Measurements from ENCODE around the gene HAUS8.
"Not testable (repeated sequence)": the region's sequence is repeated elsewhere in the genome, so short reads cannot be mapped to it uniquely, and the experiment has no call there.

HAUS8 gene, protein sequence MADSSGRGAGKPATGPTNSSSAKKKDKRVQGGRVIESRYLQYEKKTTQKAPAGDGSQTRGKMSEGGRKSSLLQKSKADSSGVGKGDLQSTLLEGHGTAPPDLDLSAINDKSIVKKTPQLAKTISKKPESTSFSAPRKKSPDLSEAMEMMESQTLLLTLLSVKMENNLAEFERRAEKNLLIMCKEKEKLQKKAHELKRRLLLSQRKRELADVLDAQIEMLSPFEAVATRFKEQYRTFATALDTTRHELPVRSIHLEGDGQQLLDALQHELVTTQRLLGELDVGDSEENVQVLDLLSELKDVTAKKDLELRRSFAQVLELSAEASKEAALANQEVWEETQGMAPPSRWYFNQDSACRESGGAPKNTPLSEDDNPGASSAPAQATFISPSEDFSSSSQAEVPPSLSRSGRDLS

DNA sequence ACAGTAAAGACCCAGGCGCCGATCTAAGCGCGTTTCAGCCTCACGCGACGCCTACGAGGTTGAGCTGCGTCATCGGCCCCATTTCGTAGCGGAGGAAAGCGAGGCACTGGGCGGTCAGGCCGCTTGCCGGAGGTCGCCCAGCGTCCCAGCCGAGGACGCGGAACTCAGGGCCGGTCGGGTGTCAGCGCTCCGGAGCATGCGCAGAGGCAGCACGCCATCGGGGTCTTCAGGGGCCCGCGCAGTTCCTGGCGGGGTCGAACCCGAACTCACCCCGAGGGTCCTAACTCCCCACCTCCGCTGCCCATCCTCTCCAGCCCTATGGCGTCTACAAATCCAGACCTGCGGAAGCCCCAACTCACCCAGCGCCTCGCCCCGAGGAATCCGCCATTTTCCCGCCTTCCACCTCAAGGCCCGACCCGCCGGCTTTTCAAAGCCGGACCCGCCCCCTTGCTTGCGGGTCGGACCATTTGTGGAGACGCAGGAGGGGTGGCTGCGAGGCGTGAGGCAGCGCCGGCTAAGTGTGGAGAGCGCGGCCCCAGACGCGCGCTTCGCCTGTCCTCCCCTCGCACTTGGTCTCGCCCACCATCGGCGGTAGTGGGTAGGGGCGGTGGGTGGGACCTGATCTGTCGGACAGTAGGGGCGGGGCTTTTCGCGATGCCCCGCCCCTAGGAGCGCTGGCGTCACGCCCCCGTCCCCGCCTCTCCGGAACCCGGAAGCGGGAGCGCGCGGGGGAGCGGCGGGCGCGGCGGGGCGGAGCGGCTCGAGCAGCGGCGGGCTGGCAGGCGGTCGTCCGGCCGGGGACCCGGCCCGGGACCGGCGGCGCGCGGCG is at the start of gene HAUS8, which contains the start of gene MYO9B:
TSS of gene HAUS8 (minus strand) at position 418 of the 829 bp plus-strand sequence. CDS start at position 388, 30 bp downstream.
TSS of gene MYO9B (plus strand) at position 743 of the 829 bp plus-strand sequence. CDS start 25,941 bp downstream, outside the sequence.
- DNase-seq (ENCODE audit: low spot score) = peak; percentile 100

DNA sequence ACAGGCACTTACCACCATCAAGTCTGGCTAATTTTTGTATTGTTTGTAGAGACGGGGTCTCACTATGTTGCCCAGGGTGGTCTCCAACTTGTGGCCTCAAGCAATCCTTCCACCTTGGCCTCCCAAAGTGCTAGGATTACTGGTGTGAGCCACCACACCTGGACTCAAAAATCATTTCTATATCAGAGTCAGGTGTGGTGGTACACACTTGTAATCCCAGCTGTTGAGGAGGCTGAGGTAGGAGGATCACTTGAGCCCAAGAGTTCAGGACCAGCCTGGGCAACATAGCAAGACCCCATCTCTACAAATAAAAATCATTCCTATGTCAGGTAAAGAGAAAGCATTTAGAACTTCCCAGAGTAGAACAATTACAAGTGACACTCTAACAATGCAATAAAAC is 48.8 kb upstream of the HAUS8 start:
- no peak for DNase-seq (ENCODE audit: low spot score)

DNA sequence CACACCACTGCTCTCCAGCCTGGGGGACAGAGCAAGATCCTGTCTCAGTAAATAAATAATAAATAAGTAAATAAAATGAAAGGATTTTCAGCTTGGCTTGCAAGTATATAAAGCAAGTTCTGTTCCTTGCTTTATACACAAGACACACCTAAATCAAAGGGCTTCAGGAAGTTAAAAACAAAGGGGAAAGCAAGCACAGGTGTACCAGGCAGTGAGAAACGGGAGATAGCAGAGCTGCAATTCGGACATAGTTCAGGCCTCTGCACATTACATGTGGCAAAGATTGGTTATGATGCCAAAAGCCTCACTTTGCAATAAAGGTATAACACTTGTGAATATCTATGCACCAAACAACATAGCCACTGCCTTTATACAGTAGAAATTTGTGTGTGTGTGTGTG is 47.8 kb upstream of the HAUS8 start:
- no peak for DNase-seq (ENCODE audit: low spot score)

DNA sequence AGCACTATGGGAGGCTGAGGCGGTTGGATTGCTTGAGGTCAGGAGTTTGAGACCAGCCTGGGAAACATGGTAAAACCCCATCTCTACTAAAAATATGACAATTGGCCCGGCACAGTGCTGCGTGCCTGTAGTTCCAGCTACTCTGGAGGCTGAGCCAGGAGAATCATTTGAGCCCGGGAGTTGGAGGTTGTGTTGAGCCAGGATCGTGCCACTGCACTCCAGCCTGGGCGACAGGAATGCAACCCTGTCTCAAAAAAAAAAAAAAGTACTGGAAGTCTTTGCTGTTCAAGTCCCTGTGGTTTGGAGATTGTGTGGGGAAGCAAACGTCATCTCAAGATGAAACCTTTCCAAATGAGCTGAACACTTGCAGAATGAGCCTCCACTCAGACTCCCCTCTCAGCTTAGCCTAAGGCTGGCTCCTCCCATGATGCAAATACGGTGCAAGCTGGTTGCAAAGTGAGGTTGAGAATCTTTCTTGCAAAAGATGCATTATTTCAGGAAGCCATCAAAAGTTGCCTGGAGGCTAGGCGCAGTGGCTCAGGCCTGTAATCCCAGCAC is 46.6 kb upstream of the HAUS8 start:
- no peak for DNase-seq (ENCODE audit: low spot score)

DNA sequence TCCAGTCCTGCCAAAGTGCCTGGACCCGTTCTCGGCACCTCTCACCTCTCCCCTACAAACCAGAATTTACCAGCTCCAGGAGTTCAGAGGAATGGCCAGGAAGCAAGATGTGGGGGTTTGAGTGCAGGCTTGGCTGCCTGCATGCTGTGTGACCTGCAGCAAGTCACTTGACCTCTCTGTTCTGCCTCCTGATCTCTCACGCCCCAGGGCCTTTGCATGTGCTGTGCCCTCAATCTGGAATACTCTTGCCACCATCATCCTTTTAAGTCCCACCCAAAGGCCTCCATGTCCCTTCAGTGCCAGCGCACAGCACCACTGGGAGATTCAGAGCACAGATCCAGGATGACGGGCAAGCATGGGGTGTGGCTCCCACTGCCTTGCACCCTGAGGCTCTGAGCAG is 43.7 kb upstream of the HAUS8 start:
- no peak for DNase-seq (ENCODE audit: low spot score)

DNA sequence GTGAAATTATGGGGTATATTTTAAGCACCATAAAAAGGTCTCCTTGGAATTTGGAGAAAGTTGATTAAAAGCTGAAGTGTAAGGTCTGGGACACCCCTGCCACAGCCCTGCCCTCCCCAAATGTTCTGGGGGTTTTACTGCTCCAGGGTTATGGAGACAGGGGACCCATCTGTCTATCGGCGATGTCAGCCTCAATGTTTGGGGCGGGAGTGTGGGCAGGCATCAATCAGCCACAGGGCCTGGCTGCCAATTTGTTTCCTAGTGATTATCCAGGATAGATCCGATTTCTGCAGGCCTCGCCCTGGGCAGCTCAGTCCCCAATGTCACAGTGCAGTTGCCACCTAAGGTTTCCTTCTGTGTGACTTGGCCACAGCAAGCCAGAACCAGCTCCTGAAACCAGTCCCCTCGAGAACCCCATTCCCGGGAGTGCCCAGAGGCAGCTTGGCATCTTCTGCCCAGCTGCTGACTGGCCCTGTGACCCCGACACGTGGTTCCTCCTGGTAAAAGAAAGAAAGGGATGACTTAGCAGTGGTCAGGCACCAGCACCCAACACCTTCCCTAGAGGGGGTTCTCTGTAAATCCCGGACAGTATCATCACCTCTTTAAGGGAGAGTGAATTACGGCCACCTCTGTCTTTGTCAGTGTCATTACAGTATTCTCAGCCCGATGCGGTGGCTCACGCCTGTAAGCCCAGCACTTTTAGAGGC is 41.9 kb upstream of the HAUS8 start:
- no peak for DNase-seq (ENCODE audit: low spot score)

DNA sequence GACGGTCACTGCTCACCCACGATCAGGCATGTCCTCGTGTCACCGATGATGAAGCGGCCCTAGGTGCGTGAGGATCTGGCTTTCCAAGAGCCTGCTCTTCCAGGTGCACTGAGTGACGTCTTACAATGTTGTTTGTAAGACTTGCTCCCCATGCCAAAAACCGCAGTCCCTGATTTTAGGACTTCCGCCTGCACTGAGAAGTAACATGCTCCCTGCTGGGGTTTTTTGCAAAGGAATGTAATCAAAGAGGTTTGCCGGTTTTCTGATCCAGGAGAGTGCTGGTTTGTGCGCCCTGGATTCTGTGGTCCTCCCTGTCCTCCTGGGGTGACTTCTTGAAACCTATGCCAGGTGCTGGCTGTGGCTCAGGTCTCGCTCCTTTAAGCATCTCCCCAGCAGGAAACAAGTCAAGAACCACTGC is 39.2 kb upstream of the HAUS8 start:
- no peak for DNase-seq (ENCODE audit: low spot score)

DNA sequence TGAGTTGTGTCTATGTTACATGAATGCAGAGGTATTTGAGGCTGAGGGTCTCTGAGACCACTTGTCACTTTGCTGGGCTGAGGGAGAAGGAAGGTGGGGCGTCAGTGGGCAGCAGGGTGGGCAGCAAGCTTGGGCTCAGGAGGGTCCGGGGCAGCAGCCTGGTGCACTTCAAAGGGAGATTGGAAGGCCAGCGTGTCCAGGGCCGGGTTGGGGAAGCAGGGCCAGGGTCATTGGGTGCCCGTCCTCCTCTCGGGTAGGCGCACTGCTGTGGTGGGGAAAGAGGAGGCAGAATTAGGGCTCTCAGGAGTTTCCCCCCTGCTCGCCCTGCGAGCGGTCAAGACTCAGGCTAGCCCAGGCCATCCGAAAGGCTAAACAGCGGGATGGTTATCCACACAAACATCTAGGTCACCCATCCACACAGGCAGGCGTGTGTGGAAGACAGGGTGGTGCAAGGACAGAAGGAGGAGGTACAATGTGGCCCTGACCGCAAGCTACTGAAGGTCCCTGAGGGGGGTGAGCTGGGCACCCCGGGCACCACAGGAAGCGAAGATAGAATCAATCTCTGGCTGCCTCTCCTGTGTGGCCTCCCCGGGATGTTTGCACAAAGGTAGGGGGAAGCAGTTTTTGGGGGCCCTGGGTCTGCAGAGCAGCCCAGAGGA is 38.0 kb upstream of the HAUS8 start:
- DNase-seq (ENCODE audit: low spot score) = no peak

DNA sequence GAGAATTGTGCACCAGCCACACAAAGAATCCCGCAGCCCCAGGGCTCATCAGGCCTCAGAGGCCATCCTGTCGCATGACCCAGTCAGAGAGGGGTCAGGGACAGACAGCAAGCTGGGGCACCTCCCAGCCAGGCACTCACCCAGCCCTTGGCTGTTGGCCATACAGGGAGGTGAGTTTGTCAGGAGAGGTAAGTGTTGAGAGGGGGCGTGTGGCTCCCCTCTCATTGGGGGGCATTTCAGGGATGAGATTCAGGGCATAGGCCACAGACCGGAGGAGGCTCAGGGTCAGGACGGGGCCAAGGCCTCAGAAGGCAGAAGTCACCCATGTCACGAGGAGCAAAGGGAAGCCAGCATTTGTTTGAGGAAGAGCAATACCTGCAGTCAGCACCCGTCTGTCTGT is 37.4 kb upstream of the HAUS8 start:
- DNase-seq (ENCODE audit: low spot score) = no peak

DNA sequence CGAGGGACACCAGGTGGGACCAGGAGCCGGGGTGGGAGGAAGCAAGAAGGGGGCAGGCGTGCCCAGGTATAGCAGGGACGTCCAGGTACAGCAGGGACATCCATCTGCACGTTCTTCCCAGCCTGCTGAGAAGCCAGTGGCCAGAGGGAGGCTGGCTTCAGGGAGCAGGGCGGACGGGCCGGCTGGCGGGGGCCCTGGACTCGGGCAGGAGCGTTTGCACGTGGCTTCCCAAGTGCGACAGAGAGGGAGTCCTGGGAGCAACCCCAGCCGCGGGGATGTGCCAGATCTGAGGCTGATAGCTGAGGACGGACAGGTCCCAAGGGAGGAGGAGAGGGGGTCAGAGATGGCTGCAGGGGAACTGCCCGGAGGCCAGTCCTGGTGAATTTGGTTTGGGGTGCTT is 37.0 kb upstream of the HAUS8 start:
- DNase-seq (ENCODE audit: low spot score) = no peak

DNA sequence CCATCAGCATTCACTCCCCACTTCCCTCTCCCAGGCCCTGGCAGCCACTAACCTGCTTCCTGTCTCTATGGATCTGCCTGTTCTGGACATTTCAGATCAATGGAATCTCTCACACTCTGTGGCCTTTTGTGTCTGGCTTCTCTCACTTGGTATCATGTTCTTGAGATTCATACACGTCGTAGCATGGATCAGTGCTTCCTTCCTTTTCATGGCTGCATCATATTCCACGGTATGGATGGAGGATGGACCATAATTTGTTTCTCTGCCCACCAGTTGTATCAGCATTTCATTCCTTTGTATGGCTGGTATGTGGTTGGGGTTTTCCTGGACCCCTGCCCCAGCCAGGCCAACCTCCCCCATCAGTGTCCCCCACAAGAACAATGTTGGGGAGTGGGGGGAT is 36.5 kb upstream of the HAUS8 start:
- no peak for DNase-seq (ENCODE audit: low spot score)

DNA sequence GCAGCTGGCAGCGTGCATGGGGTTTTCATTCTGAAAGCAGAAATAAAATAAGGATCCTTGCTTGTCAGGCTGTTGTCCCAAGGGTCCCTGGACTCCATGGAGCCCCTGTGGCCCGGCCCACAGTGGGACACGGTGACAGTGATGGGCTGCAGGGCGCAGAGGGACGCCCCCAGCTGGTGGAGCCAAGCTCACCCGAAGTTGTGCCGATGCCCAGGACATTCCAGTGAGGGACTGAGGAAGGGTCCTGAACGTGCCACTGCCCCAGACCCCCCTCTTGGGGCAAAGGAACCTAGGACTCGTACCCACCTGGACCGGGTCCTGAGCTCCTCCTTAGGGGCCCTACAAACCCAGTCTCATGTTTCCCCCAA is 35.3 kb upstream of the HAUS8 start:
- DNase-seq (ENCODE audit: low spot score) = no peak

DNA sequence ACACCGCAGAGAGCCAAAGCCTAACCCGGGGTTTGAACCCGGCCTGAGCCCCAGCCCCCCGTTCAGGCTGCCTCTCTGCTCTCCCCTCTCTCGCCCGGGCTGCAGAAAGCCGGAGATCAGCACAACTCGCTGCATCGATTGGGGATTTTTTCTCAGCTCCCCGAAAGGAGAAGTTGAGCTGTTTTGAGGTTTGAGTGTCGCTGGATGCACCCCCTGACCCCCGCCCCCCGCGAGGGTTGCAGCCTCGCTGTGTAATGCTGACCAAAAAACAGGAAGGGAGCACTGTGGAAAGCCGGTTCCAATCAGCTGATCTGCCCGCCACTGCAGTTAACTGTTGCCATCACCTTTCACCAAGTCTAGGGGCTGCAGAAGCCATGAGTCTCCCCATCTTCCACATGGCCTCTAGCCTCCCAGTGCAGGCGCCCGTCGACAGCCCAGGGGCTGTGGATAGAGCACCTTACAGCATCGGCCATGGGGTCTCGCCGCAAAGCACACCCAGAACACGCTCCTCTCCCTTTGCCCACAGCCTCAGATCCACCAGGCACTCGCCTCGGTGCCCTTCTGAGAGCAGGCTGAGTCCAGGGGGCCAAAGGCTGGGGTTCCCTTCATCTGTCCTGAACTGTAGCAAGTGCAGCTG is 34.8 kb upstream of the HAUS8 start:
- no peak for DNase-seq (ENCODE audit: low spot score)

DNA sequence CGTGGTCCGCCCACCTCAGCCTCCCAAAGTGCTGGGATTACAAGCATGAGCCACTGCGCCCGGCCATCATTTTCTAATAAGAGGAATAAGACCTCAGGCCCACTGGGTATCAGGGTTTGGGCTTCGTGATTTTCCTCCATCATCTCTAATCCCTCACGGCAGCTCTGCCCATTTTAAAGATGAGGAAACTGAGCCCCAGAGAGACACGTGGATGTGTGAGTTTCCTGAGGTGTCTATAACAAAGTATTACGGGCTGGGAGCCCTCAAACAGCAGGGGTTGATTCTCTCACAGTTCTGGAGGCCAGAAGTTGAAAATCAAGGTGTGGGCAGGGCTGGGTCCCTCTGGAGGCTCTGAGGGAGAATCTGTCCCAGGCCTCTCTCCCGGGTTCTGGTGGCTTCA is 34.0 kb upstream of the HAUS8 start:
- DNase-seq (ENCODE audit: low spot score) = no peak

DNA sequence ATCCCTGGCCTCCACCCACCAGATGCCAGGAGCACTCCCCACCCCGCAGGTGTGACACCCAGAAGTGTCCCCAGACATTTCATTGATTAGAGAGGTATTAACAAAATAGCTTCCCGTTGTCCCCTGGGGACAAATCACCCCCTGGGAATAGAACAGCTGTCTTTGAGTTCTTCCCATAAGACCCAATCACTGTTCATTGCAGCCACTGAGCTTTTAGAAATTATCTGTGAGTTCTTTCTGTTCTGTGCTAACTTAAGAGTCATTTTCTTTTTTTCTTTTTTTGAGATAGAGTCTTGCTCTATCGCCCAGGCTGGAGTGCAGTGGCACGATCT is 33.2 kb upstream of the HAUS8 start:
- DNase-seq (ENCODE audit: low spot score) = no peak

DNA sequence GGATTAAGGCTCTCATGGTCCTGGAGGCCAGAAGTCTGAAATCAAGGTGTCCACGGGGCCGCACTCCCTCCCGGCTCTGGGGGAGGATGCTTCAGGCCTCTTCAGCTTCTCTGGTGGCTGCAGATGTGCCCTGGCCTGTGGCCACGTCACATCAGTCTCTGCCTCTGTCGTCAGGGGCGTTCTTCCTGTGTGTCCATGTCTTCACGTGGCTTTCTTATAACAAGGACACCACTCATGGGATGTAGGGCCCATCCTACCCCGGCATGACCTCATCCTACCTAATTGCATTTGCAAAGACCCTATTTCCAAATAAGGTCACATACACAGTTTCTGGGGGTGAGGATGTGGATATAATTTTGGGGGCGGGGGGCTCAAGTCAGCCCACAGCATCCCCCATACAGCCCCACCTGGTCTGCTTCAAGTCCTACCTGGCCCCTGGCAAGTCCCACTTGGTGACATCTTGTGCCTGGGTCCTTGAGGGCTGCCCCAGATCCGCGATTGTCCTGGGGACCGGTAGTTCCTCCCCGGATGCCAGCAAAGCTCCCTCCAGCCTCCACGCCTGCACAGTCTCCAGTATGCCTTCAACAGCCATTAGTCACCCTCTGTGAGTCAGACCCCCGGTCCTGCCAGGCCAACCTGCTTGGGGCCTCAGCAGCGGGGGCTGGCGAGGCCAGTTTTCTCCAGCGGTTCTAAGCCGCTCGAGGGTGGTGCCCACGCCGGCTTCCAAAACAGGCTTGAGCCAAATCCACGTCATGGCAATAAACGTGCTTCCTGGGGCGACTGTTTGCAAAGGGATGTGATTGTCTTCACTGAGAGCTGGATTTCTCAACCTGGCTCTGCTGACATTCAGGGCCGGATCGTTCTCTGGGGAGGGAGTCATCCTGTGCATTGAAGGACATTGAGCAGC is 32.5 kb upstream of the HAUS8 start:
- peak; percentile 76 for DNase-seq (ENCODE audit: low spot score)

DNA sequence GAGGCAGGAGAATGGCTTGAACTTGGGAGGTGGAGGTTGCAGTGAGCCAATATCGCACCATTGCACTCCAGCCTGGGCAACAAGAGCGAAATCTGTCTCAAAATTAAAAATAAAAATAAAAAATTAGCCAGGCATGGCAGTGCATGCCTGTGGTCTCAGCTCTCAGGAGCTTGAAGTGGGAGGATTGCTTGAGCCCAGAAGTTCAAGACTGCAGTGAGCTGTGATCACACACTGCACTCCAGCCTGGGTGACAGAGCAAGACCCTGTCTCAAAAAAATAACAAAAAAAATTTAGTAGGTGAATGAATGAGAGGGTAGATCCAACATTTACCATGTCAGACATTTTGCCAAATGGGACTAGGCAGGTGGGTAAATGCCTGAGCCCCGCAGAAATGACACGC is 31.7 kb upstream of the HAUS8 start:
- not testable (repeated sequence) for DNase-seq (ENCODE audit: low spot score)

DNA sequence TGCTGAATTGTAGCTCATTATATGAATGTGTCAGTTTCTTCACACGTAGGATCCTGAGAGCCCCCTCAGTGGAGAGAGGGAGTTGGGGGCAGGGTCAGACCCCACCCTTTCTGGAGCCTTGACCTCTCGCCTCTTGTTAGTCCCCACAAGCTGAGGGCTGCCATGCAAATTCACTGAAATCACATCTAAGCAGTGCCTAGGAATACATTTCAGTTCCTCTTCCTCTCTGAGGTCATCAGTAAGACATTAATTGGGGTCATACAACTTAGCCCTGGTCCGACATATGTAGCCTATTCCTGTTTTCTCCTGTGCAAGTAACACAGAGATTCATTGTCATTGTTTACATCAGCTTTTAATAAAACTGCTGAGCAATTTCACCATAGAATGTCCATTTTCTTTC is 30.3 kb upstream of the HAUS8 start:
- no peak for DNase-seq (ENCODE audit: low spot score)

DNA sequence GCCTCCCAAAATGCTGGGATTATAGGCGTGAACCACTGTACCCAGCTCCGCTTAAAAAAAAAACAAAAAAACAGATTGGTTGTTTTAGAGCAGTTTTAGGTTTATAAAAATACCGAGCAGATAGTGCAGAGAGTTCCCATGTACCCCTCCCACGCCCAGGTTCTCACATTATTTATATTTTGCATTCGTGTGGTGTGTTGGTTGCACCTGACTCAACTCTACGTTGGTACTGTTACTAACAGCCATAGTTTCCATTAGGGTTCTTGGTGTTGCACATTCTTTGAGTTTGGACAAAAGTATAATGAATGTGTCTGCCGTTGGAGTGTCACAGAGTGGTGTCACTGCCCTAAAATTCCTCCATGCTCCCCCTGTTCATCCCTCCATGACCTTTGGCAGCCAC is 29.4 kb upstream of the HAUS8 start:
- no peak for DNase-seq (ENCODE audit: low spot score)

DNA sequence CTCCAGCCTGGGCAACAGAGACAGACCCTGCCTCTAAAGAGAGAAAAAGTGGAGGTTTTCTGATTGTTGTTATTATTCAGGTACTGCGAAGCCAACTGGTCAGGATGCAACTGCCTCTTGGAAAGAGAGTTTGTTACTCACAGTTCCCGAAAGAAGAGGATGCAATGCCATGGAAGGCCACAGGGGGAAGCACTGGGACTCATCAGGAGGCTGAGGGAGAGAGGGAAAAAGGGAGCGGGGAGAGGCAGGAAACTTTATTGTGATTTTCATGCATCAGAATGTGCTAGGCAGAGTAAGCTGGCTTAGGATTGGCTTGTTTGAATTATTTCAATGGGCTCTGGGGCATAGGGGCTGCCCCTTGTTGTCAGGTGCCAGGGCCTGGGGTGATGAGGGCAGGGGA is 27.9 kb upstream of the HAUS8 start:
- DNase-seq (ENCODE audit: low spot score) = no peak
